PC-3 (cell line): ENCODE results near the gene SPACDR. TPM values are rescaled to one million over a fixed set of nuclear protein-coding genes. Genes with fewer than 3 reads are reported as not detected.
"Not testable (repeated sequence)": the region's sequence is repeated elsewhere in the genome, so short reads cannot be mapped to it uniquely, and the experiment has no call there.

ENCODE experiments used
- ATAC-seq: fragments of 200-7000 bp; cut with Tn5 transposase; 2 replicates; pipeline ENCODE4 v1.9.1; 2020; ENCODE audit warnings: mild to moderate bottlenecking, moderate library complexity
- BruUV-seq: library from RNA; stranded (reverse); fragments of 400-500 nt; replicated peaks from 2 replicates; lab custom pipeline; 2021; lab: Mats Ljungman, UMichigan
- CTCF ChIA-PET: fragments of 300-600 bp; sonication (Branson Sonifier 250); formaldehyde crosslinking; loops from one replicate; lab custom pipeline; 2022; ENCODE audit warnings: antibody characterized with exemption; lab: Charles Lee
- POLR2A ChIA-PET: fragments of 300-600 bp; sonication (Branson Sonifier 250); formaldehyde crosslinking; loops from one replicate; lab custom pipeline; 2022; ENCODE audit warnings: antibody characterized with exemption; ENCODE audit not compliant: unreplicated experiment; lab: Charles Lee
- DNase-seq: peaks from one replicate; pipeline ENCODE4 v3.0.0-alpha.2; 2015
- H2AFZ ChIP-seq: fragments of 300-600 bp; sonication (generic); 2 replicates; pipeline ENCODE4 v1.6.0; 2016; ENCODE audit warnings: antibody characterized with exemption, low read length
- H3F3A ChIP-seq: fragments of 300-600 bp; sonication (generic); one replicate; pipeline ENCODE4 v1.6.0; 2017; ENCODE audit warnings: antibody characterized with exemption, low read length, control low read depth, mild to moderate bottlenecking; ENCODE audit not compliant: unreplicated experiment
- H3K27ac ChIP-seq: fragments of 300-600 bp; sonication (generic); 2 replicates; pipeline ENCODE4 v1.5.1; 2016; ENCODE audit warnings: mild to moderate bottlenecking, low read length
- H3K27me3 ChIP-seq: fragments of 300-600 bp; sonication (generic); 2 replicates; pipeline ENCODE4 v1.6.1; 2016; ENCODE audit warnings: low read length, mixed read lengths
- H3K36me3 ChIP-seq: fragments of 300-600 bp; sonication (generic); 2 replicates; pipeline ENCODE4 v1.6.1; 2016; ENCODE audit warnings: low read depth, mixed run types, low read length, mixed read lengths
- H3K4me1 ChIP-seq: fragments of 300-600 bp; sonication (generic); 2 replicates; pipeline ENCODE4 v1.5.1; 2016; ENCODE audit warnings: low read length; ENCODE audit not compliant: insufficient read depth
- H3K4me2 ChIP-seq: fragments of 300-600 bp; sonication (generic); 2 replicates; pipeline ENCODE4 v1.6.0; 2016; ENCODE audit warnings: low read length
- H3K4me3 ChIP-seq: fragments of 300-600 bp; sonication (generic); 2 replicates; pipeline ENCODE4 v1.5.1; 2016; ENCODE audit warnings: mild to moderate bottlenecking, low read length, mixed read lengths
- H3K79me2 ChIP-seq: fragments of 300-600 bp; sonication (generic); 2 replicates; pipeline ENCODE4 v1.6.1; 2017; ENCODE audit warnings: low read length, mixed read lengths
- H3K9ac ChIP-seq: fragments of 300-600 bp; sonication (generic); 2 replicates; pipeline ENCODE4 v1.6.0; 2016; ENCODE audit warnings: mild to moderate bottlenecking, low read length
- H3K9me2 ChIP-seq: fragments of 300-600 bp; sonication (generic); replicated peaks from 2 replicates; pipeline ENCODE4 v1.6.1; 2016; ENCODE audit warnings: mixed run types, low read length, mixed read lengths
- H3K9me3 ChIP-seq: fragments of 300-600 bp; sonication (generic); 2 replicates; pipeline ENCODE4 v1.6.1; 2016; ENCODE audit warnings: low read length, mixed read lengths
- H4K20me1 ChIP-seq: fragments of 300-600 bp; sonication (generic); 2 replicates; pipeline ENCODE4 v1.6.1; 2016; ENCODE audit warnings: low read length, mixed read lengths
- EZH2 ChIP-seq: fragments of 300-600 bp; sonication (generic); IDR thresholded peaks from one replicate; pipeline ENCODE4 v1.6.1; 2017; ENCODE audit warnings: antibody characterized with exemption, mild to moderate bottlenecking, low read length; ENCODE audit not compliant: unreplicated experiment
- EZH2phosphoT487 ChIP-seq: fragments of 300-600 bp; sonication (generic); IDR thresholded peaks from 2 replicates; pipeline ENCODE4 v1.6.1; 2018; ENCODE audit warnings: mild to moderate bottlenecking, antibody characterized with exemption, low read length, borderline replicate concordance
- intact Hi-C: fragments of 100-400 bp; cut with micrococcal nuclease; formaldehyde crosslinking; loops from 2 replicates; pipeline ENCODE4 v1.9.0; 2023
- total RNA-seq: library from RNA; depleted of rRNA; stranded (reverse); fragments of >200 nt; gene quantifications from 2 replicates; pipeline ENCODE4 v1.2.3, GENCODE V29; 2014
- TF ChIP-seq, protein P1 (sequence below): fragments of 300-600 bp; sonication (generic); conservative IDR thresholded peaks from 2 replicates; pipeline ENCODE4 v1.5.1; 2017; ENCODE audit warnings: antibody characterized with exemption, low read depth, mild to moderate bottlenecking, low read length

The SPACDR gene
- total RNA-seq, 1 experiment from 2014 or later = 0.11 TPM

DNA sequence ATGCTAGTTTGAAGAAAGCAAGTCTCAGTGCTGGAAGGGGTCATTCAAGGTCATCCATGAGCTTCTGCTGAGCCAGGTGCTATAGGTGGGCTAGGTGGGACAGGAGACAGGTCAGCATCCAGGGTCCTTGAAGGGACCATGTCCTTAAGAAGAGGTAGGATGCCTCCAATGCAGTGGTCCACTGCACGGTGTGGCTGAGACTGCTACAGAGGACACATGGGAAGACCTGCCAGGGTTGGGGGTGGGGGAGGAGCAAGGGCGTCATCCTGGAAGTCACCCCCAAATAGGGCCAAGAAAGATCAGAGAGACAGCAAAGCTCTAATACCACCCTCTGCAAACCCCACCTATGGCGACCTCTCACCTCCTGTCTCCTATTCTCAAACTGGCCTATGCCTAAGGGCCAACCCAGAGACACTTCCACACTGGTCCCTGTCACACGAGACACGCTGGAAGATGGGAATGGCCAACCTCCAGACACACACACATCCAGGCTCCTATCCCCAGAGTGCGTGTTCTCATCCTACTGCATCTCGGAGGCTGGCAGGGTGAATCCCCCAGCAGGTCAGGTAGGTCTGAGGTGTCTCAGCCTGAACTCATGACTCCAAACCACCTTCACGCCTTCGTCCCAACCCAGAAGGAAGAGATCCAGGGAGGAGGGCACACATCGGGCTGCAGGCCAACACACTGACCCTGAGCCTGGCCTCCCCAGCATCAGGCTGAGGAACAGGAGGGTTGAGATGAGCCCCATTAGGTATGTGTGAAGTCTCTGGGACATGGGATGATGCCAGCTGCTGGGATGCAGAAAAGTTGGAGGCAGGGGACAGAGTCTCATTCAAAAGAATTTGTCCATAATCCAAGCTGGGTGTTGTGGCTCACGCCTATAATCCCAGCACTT, 22.2 kb downstream of the SPACDR start:
- no peak overlapping the region for H2AFZ ChIP-seq
- no peaks in the 10 kb centered on the region for H3K9me2 ChIP-seq
- no peak overlapping the region for H3K9ac ChIP-seq
- H3K27me3 ChIP-seq = no peaks in the 10 kb centered on the region
- BruUV-seq = no TSS peak
- H3K4me3 ChIP-seq = no peak overlapping the region
- H3K4me1 ChIP-seq = no peaks in the 10 kb centered on the region
- H4K20me1 ChIP-seq = no peaks in the 10 kb centered on the region
- intact Hi-C loops = no loop called here
- no peak overlapping the region for H3K27ac ChIP-seq
- no peaks in the 10 kb centered on the region for H3K79me2 ChIP-seq
- H3K4me2 ChIP-seq = no peak overlapping the region
- no peaks in the 10 kb centered on the region for H3K9me3 ChIP-seq
- POLR2A ChIA-PET = no interaction called here
- DNase-seq (no peak), ATAC-seq (no peak)
- TF ChIP-seq EZH2phosphoT487 (no peak), EZH2 (no peak)
- TF ChIP-seq, protein P1, sequence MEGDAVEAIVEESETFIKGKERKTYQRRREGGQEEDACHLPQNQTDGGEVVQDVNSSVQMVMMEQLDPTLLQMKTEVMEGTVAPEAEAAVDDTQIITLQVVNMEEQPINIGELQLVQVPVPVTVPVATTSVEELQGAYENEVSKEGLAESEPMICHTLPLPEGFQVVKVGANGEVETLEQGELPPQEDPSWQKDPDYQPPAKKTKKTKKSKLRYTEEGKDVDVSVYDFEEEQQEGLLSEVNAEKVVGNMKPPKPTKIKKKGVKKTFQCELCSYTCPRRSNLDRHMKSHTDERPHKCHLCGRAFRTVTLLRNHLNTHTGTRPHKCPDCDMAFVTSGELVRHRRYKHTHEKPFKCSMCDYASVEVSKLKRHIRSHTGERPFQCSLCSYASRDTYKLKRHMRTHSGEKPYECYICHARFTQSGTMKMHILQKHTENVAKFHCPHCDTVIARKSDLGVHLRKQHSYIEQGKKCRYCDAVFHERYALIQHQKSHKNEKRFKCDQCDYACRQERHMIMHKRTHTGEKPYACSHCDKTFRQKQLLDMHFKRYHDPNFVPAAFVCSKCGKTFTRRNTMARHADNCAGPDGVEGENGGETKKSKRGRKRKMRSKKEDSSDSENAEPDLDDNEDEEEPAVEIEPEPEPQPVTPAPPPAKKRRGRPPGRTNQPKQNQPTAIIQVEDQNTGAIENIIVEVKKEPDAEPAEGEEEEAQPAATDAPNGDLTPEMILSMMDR = no peak
- H3F3A ChIP-seq = no peaks in the 10 kb centered on the region
- CTCF ChIA-PET = no interaction called here
- no peaks in the 10 kb centered on the region for H3K36me3 ChIP-seq

DNA sequence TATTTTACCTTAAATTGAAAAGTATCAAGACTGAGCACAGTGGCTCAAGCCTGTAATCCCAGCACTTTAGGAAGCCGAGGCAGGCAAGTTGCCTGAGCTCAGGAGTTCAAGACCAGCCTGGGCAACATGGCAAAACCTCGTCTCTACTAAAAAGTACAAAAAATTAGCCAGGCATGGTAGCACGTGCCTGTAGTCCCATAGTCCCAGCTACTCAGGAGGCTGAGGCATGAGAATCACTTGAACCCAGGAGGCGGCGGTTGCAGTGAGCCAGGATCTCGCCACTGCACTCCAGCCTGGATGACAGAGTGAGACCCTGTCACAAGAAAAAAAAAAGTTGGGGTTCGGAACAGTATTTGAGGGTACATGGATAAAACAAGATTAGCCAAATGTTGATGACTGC, 24.8 kb downstream of the SPACDR start:
- H3K9me3 ChIP-seq, DNase-seq, intact Hi-C loops, BruUV-seq, CTCF ChIA-PET, H3K9ac ChIP-seq, H3K4me3 ChIP-seq, H3K27me3 ChIP-seq, H3K36me3 ChIP-seq, H2AFZ ChIP-seq, ATAC-seq, H3K9me2 ChIP-seq, H3F3A ChIP-seq, POLR2A ChIA-PET, H3K4me2 ChIP-seq, H3K4me1 ChIP-seq, H3K27ac ChIP-seq, H4K20me1 ChIP-seq: not testable (repeated sequence)
- H3K79me2 ChIP-seq = peaks cover 17% of the 10 kb centered on the region

DNA sequence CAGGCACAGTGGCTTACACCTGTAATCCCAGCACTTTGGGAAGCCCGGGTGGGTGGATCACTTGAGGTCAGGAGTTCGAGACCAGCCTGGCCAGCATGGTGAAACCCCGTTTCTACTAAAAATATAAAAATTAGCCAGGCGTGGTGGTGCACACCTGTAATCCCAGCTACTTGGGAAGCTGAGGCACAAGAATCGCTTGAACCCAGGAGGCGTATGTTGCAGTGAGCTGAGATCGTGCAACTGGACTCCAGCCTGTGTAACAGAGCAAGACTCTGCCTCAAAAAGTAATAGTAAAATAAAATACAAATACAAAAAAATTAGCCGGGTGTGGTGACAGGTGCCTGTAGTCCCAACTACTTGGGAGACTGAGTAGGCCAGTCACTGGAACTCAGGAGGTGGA, 25.3 kb downstream of the SPACDR start:
- H3K4me3 ChIP-seq, H3K4me2 ChIP-seq, H3K9me2 ChIP-seq, H3K36me3 ChIP-seq, CTCF ChIA-PET, DNase-seq, intact Hi-C loops, H3K9me3 ChIP-seq, ATAC-seq, H4K20me1 ChIP-seq, H3K27ac ChIP-seq, H3F3A ChIP-seq, H2AFZ ChIP-seq, BruUV-seq, H3K27me3 ChIP-seq, H3K9ac ChIP-seq: not testable (repeated sequence)
- POLR2A ChIA-PET = interaction anchor here (0.7 kb wide), 1 partner anchor 1152 kb away, joined by 9 read pairs; no protein-coding TSS in a partner anchor
- H3K79me2 ChIP-seq = peaks cover 22% of the 10 kb centered on the region
- peaks cover 14% of the 10 kb centered on the region for H3K4me1 ChIP-seq
